Measurements from ENCODE around the gene KCNK10.

KCNK10 gene

GRCh38 chr14:88229428-88229827, 93.6 kb downstream of the KCNK10 start:
- no peak for DNase-seq
- no peak for TF ChIP-seq CTCF (IDR thresholded peaks at IDR 0.05)
- Histone ChIP-seq H3K27me3 (no peaks in the 10 kb centered on the region), H3K9me3 (no peaks in the 10 kb centered on the region), H3K4me3 (no peak overlapping the region), H3K27ac (no peak overlapping the region), H3K4me1 (no peaks in the 10 kb centered on the region), H3K36me3 (no peaks in the 10 kb centered on the region)
- intact Hi-C loops (cut with DNase I; ENCODE audit: low total_unique reads) = no loop called here

- intact Hi-C loops (cut with DNase I; ENCODE audit: low total_unique reads) = no loop called here
Measured at GRCh38 chr14:88228522-88229236, 94.4 kb downstream of the KCNK10 start.

GRCh38 chr14:88227693-88228092, 95.4 kb downstream of the KCNK10 start:
- Histone ChIP-seq H3K4me1 (no peaks in the 10 kb centered on the region), H3K27ac (no peak overlapping the region), H3K9me3 (peaks cover 0 to 4% (median 0%) of the 10 kb centered on the region in 3 donors), H3K4me3 (no peak overlapping the region), H3K36me3 (no peaks in the 10 kb centered on the region), H3K27me3 (no peaks in the 10 kb centered on the region)
- DNase-seq = no peak
- TF ChIP-seq CTCF (IDR thresholded peaks at IDR 0.05) = no peak
- intact Hi-C loops (cut with DNase I; ENCODE audit: low total_unique reads) = no loop called here

More at GRCh38 chr14:88228522-88229236, 94.4 kb downstream of the KCNK10 start:
- no peaks in the 10 kb centered on the region for H3K27me3 ChIP-seq
- no peak for DNase-seq
- H3K4me3 ChIP-seq = no peak overlapping the region
- no peaks in the 10 kb centered on the region for H3K4me1 ChIP-seq
- no peaks in the 10 kb centered on the region for H3K9me3 ChIP-seq
- no peaks in the 10 kb centered on the region for H3K36me3 ChIP-seq
- TF ChIP-seq CTCF (IDR thresholded peaks at IDR 0.05) = no peak
- H3K27ac ChIP-seq = no peak overlapping the region

- H3K27me3 ChIP-seq = no peaks in the 10 kb centered on the region
- no peaks in the 10 kb centered on the region for H3K36me3 ChIP-seq
- no peaks in the 10 kb centered on the region for H3K4me1 ChIP-seq
- TF ChIP-seq CTCF (IDR thresholded peaks at IDR 0.05) = no peak
- no peak overlapping the region for H3K27ac ChIP-seq
- H3K4me3 ChIP-seq = no peak overlapping the region
- intact Hi-C loops (cut with DNase I; ENCODE audit: low total_unique reads) = no loop called here
- H3K9me3 ChIP-seq = peaks cover 0 to 7% (median 0%) of the 10 kb centered on the region in 3 donors
- no peak for DNase-seq
Measured at GRCh38 chr14:88225721-88226120, 97.3 kb downstream of the KCNK10 start.

- H3K27ac ChIP-seq = no peak overlapping the region
- H3K27me3 ChIP-seq = no peaks in the 10 kb centered on the region
- no peak for DNase-seq
- peaks cover 0 to 7% (median 0%) of the 10 kb centered on the region in 3 donors for H3K9me3 ChIP-seq
- no peaks in the 10 kb centered on the region for H3K36me3 ChIP-seq
- TF ChIP-seq CTCF (IDR thresholded peaks at IDR 0.05) = no peak
- no peak overlapping the region for H3K4me3 ChIP-seq
- intact Hi-C loops (cut with DNase I; ENCODE audit: low total_unique reads) = no loop called here
- no peaks in the 10 kb centered on the region for H3K4me1 ChIP-seq
Measured at GRCh38 chr14:88218119-88218915, 104.8 kb downstream of the KCNK10 start.

All from tibial artery (tissue), 4 donors.